H9 (cell line): ENCODE results near the gene LYST. TPM values are rescaled to one million over a fixed set of nuclear protein-coding genes. Genes with fewer than 3 reads are reported as not detected.

ENCODE experiments used
- DNase-seq: peaks from one replicate; pipeline ENCODE4 v3.0.0-alpha.2; 2017
- H2AFZ ChIP-seq: one replicate; pipeline ENCODE4 v1.6.1; 2013; ENCODE audit warnings: mild to moderate bottlenecking, low read length, control low read depth, moderate library complexity
- H2AK5ac ChIP-seq: 2 replicates; pipeline ENCODE4 v1.6.1; 2013; ENCODE audit warnings: low read length, control low read depth, mixed read lengths; ENCODE audit not compliant: insufficient read length
- H2BK120ac ChIP-seq: one replicate; pipeline ENCODE4 v1.6.1; 2013; ENCODE audit warnings: low read depth, mild to moderate bottlenecking, low read length, control low read depth, inconsistent platforms; ENCODE audit not compliant: poor library complexity, severe bottlenecking
- H2BK12ac ChIP-seq: 2 replicates; pipeline ENCODE4 v1.6.1; 2013; ENCODE audit warnings: low read length, control low read depth, mixed read lengths, low read depth; ENCODE audit not compliant: insufficient read length
- H2BK15ac ChIP-seq: 2 replicates; pipeline ENCODE4 v1.6.1; 2013; ENCODE audit warnings: low read depth, low read length, control low read depth
- H2BK20ac ChIP-seq: one replicate; pipeline ENCODE4 v1.6.1; 2013; ENCODE audit warnings: low read depth, mild to moderate bottlenecking, low read length, control low read depth, inconsistent platforms; ENCODE audit not compliant: poor library complexity, severe bottlenecking
- H2BK5ac ChIP-seq: 2 replicates; pipeline ENCODE4 v1.6.1; 2013; ENCODE audit warnings: low read length, control low read depth, mixed read lengths; ENCODE audit not compliant: insufficient read length
- H3K14ac ChIP-seq: 2 replicates; pipeline ENCODE4 v1.6.1; 2013; ENCODE audit warnings: low read length, control low read depth; ENCODE audit not compliant: insufficient read depth
- H3K18ac ChIP-seq: 2 replicates; pipeline ENCODE4 v1.6.1; 2013; ENCODE audit warnings: low read depth, mild to moderate bottlenecking, mixed read lengths, low read length, control low read depth; ENCODE audit not compliant: insufficient read length
- H3K23ac ChIP-seq: 2 replicates; pipeline ENCODE4 v1.6.1; 2013; ENCODE audit warnings: low read length, control low read depth, mixed read lengths, low read depth; ENCODE audit not compliant: insufficient read length
- H3K23me2 ChIP-seq: 2 replicates; pipeline ENCODE4 v1.6.1; 2013; ENCODE audit warnings: low read depth, mild to moderate bottlenecking, mixed read lengths, low read length, control low read depth; ENCODE audit not compliant: insufficient read length, poor library complexity, severe bottlenecking
- H3K27ac ChIP-seq: 2 replicates; pipeline ENCODE4 v1.5.1; 2013; ENCODE audit warnings: low read length, control low read depth, mixed read lengths, low read depth; ENCODE audit not compliant: insufficient read length
- H3K27me3 ChIP-seq: 2 replicates; pipeline ENCODE4 v1.6.1; 2013; ENCODE audit warnings: low read length, control low read depth, inconsistent platforms; ENCODE audit not compliant: insufficient read depth
- H3K4ac ChIP-seq: 2 replicates; pipeline ENCODE4 v1.6.1; 2013; ENCODE audit warnings: low read depth, mild to moderate bottlenecking, control low read depth, inconsistent platforms, low read length, moderate library complexity
- H3K4me1 ChIP-seq: 2 replicates; pipeline ENCODE4 v1.6.1; 2013; ENCODE audit warnings: low read length, control low read depth, inconsistent platforms; ENCODE audit not compliant: insufficient read depth
- H3K4me2 ChIP-seq: 2 replicates; pipeline ENCODE4 v1.6.1; 2013; ENCODE audit warnings: low read length, control low read depth, mixed read lengths; ENCODE audit not compliant: insufficient read length, insufficient read depth
- H3K56ac ChIP-seq: 2 replicates; pipeline ENCODE4 v1.6.1; 2013; ENCODE audit warnings: low read depth, mild to moderate bottlenecking, mixed read lengths, low read length, control low read depth; ENCODE audit not compliant: insufficient read length
- H3K79me1 ChIP-seq: 2 replicates; pipeline ENCODE4 v1.6.1; 2013; ENCODE audit warnings: low read depth, mild to moderate bottlenecking, moderate library complexity, low read length, control low read depth, inconsistent platforms; ENCODE audit not compliant: insufficient read depth, poor library complexity, severe bottlenecking
- H3K79me2 ChIP-seq: 2 replicates; pipeline ENCODE4 v1.6.1; 2013; ENCODE audit warnings: low read length, control low read depth, inconsistent platforms; ENCODE audit not compliant: insufficient read depth
- H3K9ac ChIP-seq: 2 replicates; pipeline ENCODE4 v1.6.1; 2013; ENCODE audit warnings: low read length, control low read depth, mixed read lengths; ENCODE audit not compliant: insufficient read length; ENCODE audit errors: extremely low read depth
- H3K9me3 ChIP-seq: one replicate; pipeline ENCODE4 v1.6.1; 2013; ENCODE audit warnings: low read depth, low read length, inconsistent platforms; ENCODE audit not compliant: control insufficient read depth
- H3T11ph ChIP-seq: one replicate; pipeline ENCODE4 v1.6.1; 2013; ENCODE audit warnings: mild to moderate bottlenecking, low read length, control low read depth, inconsistent platforms
- H4K20me1 ChIP-seq: one replicate; pipeline ENCODE4 v1.6.1; 2013; ENCODE audit not compliant: control insufficient read depth, insufficient read length, insufficient read depth
- H4K5ac ChIP-seq: 2 replicates; pipeline ENCODE4 v1.6.1; 2013; ENCODE audit warnings: low read depth, mild to moderate bottlenecking, mixed read lengths, low read length, control low read depth; ENCODE audit not compliant: insufficient read length
- H4K8ac ChIP-seq: replicated peaks from 2 replicates; pipeline ENCODE4 v1.6.1; 2013; ENCODE audit warnings: low read length, control low read depth, mixed read lengths, low read depth; ENCODE audit not compliant: insufficient read length
- H4K91ac ChIP-seq: 2 replicates; pipeline ENCODE4 v1.6.1; 2013; ENCODE audit warnings: low read depth, mild to moderate bottlenecking, moderate library complexity, mixed read lengths, low read length, control low read depth; ENCODE audit not compliant: insufficient read length
- H3K27ac Mint-ChIP-seq, 3 experiments: 2 replicates in 2 of 3; 3 replicates in 1 of 3; pipeline ENCODE4 v1.8.0; 2020 to 2021; ENCODE audit warnings: mixed read lengths in 3 of 3, mild to moderate bottlenecking in 1 of 3, moderate library complexity in 1 of 3
- H3K27me3 Mint-ChIP-seq: 2 replicates; pipeline ENCODE4 v1.8.0; 2021; ENCODE audit warnings: low read depth, mild to moderate bottlenecking, moderate library complexity, mixed read lengths
- H3K36me3 Mint-ChIP-seq, 3 experiments: 2 replicates in 2 of 3; 3 replicates in 1 of 3; pipeline ENCODE4 v1.8.0; 2020 to 2021; ENCODE audit warnings: low read depth in 3 of 3, mixed read lengths in 3 of 3; ENCODE audit not compliant: insufficient read depth in 1 of 3
- H3K4me1 Mint-ChIP-seq, 2 experiments: 2 replicates each; pipeline ENCODE4 v1.8.0; 2020; ENCODE audit warnings: mixed read lengths in 2 of 2
- H3K4me3 Mint-ChIP-seq, 2 experiments: 2 replicates in 1 of 2; 3 replicates in 1 of 2; pipeline ENCODE4 v1.8.0; 2020 to 2021; ENCODE audit warnings: mild to moderate bottlenecking in 2 of 2, mixed read lengths in 2 of 2, moderate library complexity in 1 of 2
- H3K9me3 Mint-ChIP-seq, 2 experiments: 2 replicates in 1 of 2; 3 replicates in 1 of 2; pipeline ENCODE4 v1.8.0; 2020; ENCODE audit warnings: mild to moderate bottlenecking in 2 of 2, mixed read lengths in 2 of 2, moderate library complexity in 1 of 2
- CTCF ChIP-seq: fragments of 200-600 bp; sonication (generic); conservative IDR thresholded peaks from 3 replicates; pipeline ENCODE4 v1.8.0; 2021; ENCODE audit warnings: antibody characterized with exemption, mild to moderate bottlenecking
- WGBS: extraction: QIAGEN DNeasy Blood & Tissue Kit; methylation state at CpG from one replicate; pipeline ENCODE4 v1.1.7; 2013; ENCODE audit warnings: missing lambda C conversion rate, low lambda C conversion rate, mixed read lengths; ENCODE audit not compliant: insufficient read length; ENCODE audit errors: extremely low coverage; 5-methylcytosine and 5-hydroxymethylcytosine counted together
- total RNA-seq: library from RNA; stranded (reverse); gene quantifications from 2 replicates; pipeline ENCODE4 v1.2.1, GENCODE V29; 2021

Gene LYST
- total RNA-seq, 1 experiment from 2014 or later = 0.13 TPM

DNA sequence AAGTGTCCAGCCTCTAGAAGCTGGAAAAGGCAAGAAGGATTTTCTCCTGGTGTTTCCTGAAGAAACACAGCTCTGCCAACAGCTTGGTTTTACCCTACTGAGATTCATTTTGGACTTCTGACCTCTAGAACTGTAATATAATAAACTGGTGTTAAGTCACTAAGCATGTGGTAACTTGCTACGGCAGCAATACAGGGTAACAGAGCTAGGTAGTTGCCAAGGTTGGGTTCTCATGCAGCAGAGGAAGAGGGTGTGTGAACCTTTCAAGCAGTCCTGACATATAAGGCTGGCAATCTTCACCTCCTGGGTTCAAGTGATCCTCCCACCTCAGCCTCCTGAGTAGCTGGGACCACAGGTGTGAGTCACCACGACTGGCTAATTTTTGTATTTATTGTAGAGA is 253.1 kb downstream of the LYST start:
- no peak overlapping the region for H2AK5ac ChIP-seq
- no peaks in the 10 kb centered on the region for H3K27me3 Mint-ChIP-seq
- no peak overlapping the region for H2BK12ac ChIP-seq
- no peak overlapping the region for H3K18ac ChIP-seq
- H3K23me2 ChIP-seq = no peaks in the 10 kb centered on the region
- no peak overlapping the region for H3K27ac ChIP-seq
- H3K14ac ChIP-seq = no peak overlapping the region
- H3K79me1 ChIP-seq = no peaks in the 10 kb centered on the region
- WGBS = no CpG with 5 or more reads among the region's 2 CpGs
- no peak overlapping the region for H3K4me3 Mint-ChIP-seq
- H3K27me3 ChIP-seq = no peaks in the 10 kb centered on the region
- TF ChIP-seq CTCF = no peak
- no peak overlapping the region for H3K4me2 ChIP-seq
- H2BK120ac ChIP-seq = no peak overlapping the region
- H3K79me2 ChIP-seq = 0 out of 2 replicates have a peak, but pooled peaks cover 1% of the 10 kb centered on the region
- no peak overlapping the region for H2BK15ac ChIP-seq
- H3K56ac ChIP-seq = no peak overlapping the region
- H3K23ac ChIP-seq = no peak overlapping the region
- no peak overlapping the region for H3K9ac ChIP-seq
- no peaks in the 10 kb centered on the region; the same call in 1 of the 2 replicates for H3K4me1 ChIP-seq
- H2AFZ ChIP-seq = no peak overlapping the region
- no peak overlapping the region for H4K91ac ChIP-seq
- no peak overlapping the region for H3K4ac ChIP-seq
- DNase-seq = no peak
- no peak overlapping the region for H2BK5ac ChIP-seq
- H3K4me1 Mint-ChIP-seq = peaks cover 4 to 10% of the 10 kb centered on the region in 2 experiments; a peak in 2 of 4 replicates
- peaks cover 0 to 14% (median 5%) of the 10 kb centered on the region in 3 experiments; a peak in 4 of 7 replicates for H3K36me3 Mint-ChIP-seq
- H4K8ac ChIP-seq = no peak overlapping the region
- H4K5ac ChIP-seq = no peak overlapping the region
- H2BK20ac ChIP-seq = no peak overlapping the region
- no peaks in the 10 kb centered on the region for H3K9me3 ChIP-seq
- no peaks in the 10 kb centered on the region for H4K20me1 ChIP-seq
- no peak overlapping the region for H3T11ph ChIP-seq
- H3K9me3 Mint-ChIP-seq = no peaks in the 10 kb centered on the region
- no peak overlapping the region for H3K27ac Mint-ChIP-seq
